Adrenal gland (tissue), 12 donors: ENCODE measurements around the gene RIPOR3. TPM values are rescaled to one million over a fixed set of nuclear protein-coding genes. Genes with fewer than 3 reads are reported as not detected.

Experiments used
- DNase-seq, 7 donors: peaks; one replicate each; pipeline ENCODE4 v3.0.0-alpha.2; 2019 to 2020
- H3K27ac ChIP-seq, 5 donors: fragments of 200-600 bp; sonication (generic) in 4 of 5; 1 replicate in 3 of 5; 2 replicates in 2 of 5; pipeline versions ENCODE4 v1.5.1 to v1.8.0; 2016 to 2020; ENCODE audit warnings: mild to moderate bottlenecking in 1 of 5
- H3K27me3 ChIP-seq: fragments of 200-600 bp; 2 replicates; pipeline ENCODE4 v1.8.0; 2021
- H3K36me3 ChIP-seq, 2 donors: fragments of 200-600 bp; replicated peaks in 1 of 2; 1 replicate in 1 of 2; 2 replicates in 1 of 2; pipeline versions ENCODE4 v1.5.1 to v1.8.0; 2018 to 2022
- H3K4me1 ChIP-seq, 2 donors: fragments of 200-600 bp; replicated peaks in 1 of 2; 1 replicate in 1 of 2; 2 replicates in 1 of 2; pipeline versions ENCODE4 v1.5.1 to v1.8.0; 2018 to 2021
- H3K4me3 ChIP-seq, 4 donors: fragments of 200-600 bp; sonication (generic) in 3 of 4; one replicate each; pipeline ENCODE4 v1.5.1; 2016 to 2018
- H3K9me3 ChIP-seq, 3 donors: fragments of 200-600 bp; sonication (generic) in 1 of 3; replicated peaks in 1 of 3; 1 replicate in 2 of 3; 2 replicates in 1 of 3; pipeline versions ENCODE4 v1.5.1 to v1.8.0; 2016 to 2021
- CTCF ChIP-seq, 6 experiments: fragments of 450-650 bp in 4 of 6; fragments of 200-600 bp in 2 of 6; sonication (generic) in 1 of 6; IDR thresholded peaks; 1 replicate in 5 of 6; 2 replicates in 1 of 6; pipeline versions ENCODE4 v1.5.1 to v1.8.0; 2016 to 2021; ENCODE audit warnings: antibody characterized with exemption in 6 of 6, mild to moderate bottlenecking in 2 of 6, moderate library complexity in 1 of 6
- POLR2A ChIP-seq, 2 donors: fragments of 450-650 bp; IDR thresholded peaks; one replicate each; pipeline ENCODE4 v1.6.1; 2017; ENCODE audit warnings: antibody characterized with exemption in 2 of 2, mild to moderate bottlenecking in 2 of 2, moderate library complexity in 1 of 2
- WGBS, 4 donors: extraction: QIAGEN DNeasy Blood & Tissue Kit in 2 of 4; methylation state at CpG; one replicate each; pipeline versions ENCODE4 v1.1.5 to v1.1.7; 2013 to 2017; 5-methylcytosine and 5-hydroxymethylcytosine counted together
- intact Hi-C, 2 donors: fragments of 100-400 bp; cut with DNase I; formaldehyde crosslinking; loops; one replicate each; pipeline versions ENCODE4 v1.14.1 to v1.15.0; 2022 to 2023
- polyA plus RNA-seq, 3 donors: library from polyadenylated mRNA; stranded (reverse); fragments of 200-250 nt in 2 of 3; fragments of 350-450 nt in 1 of 3; fragmentation: Illumina TruSeq in 1 of 3; extraction: RNeasy Lipid Tissue Mini Kit (QIAGEN cat#74804) in 1 of 3; gene quantifications; one replicate each; pipeline ENCODE4 v1.2.3, GENCODE V29; 2013 to 2014
- total RNA-seq, 9 donors: library from RNA; depleted of rRNA in 4 of 9; stranded (reverse); fragments of >200 nt in 4 of 9; fragments of 120-200 nt in 1 of 9; fragmentation: NEBNext Ultra II Directional in 1 of 9; extraction: Animal tissue kit (Norgen Biotek cat#: 25700) in 1 of 9; gene quantifications; one replicate each; pipeline versions ENCODE4 v1.1.0 to v1.2.4, GENCODE V29; 2013 to 2023
- donor health status: healthy with polysubstance abuse.
- donor health status: Bipolar disorder and iron deficiency.
- donor health status: DM: yes; HTN: yes; CAD: no.
- donor health status: DM: no; HTN: no; CAD: no.
- donor health status: DM: no; HTN: no; CAD: no.
- donor health status: DM: yes; HTN: yes; CAD: no.

RIPOR3 gene
- total and polyA plus RNA-seq, 12 donors = 3.4 to 135 (median 23.7) TPM

- H3K4me3 ChIP-seq = no peak overlapping the region
- DNase-seq = peak in 1 of 7 donors; percentile 30
- H3K27ac ChIP-seq = no peak overlapping the region
- no peaks in the 10 kb centered on the region for H3K27me3 ChIP-seq
- no peaks in the 10 kb centered on the region for H3K36me3 ChIP-seq
- TF ChIP-seq CTCF (IDR thresholded peaks at IDR 0.05) = no peak
- no peak for TF ChIP-seq POLR2A (IDR thresholded peaks at IDR 0.05)
- intact Hi-C loops = no loop called here
- H3K4me1 ChIP-seq = peaks cover 9 to 12% of the 10 kb centered on the region in 2 donors
- WGBS, 4 donors = 83 to 88% (median 87%) methylated on average over 9 of the region's 9 CpGs
- no peaks in the 10 kb centered on the region for H3K9me3 ChIP-seq
Measured at GRCh38 chr20:50723672-50724071, 32.3 kb upstream of the RIPOR3 start.

- no peaks in the 10 kb centered on the region for H3K9me3 ChIP-seq
- H3K27me3 ChIP-seq = no peaks in the 10 kb centered on the region
- peaks cover 9 to 12% of the 10 kb centered on the region in 2 donors for H3K4me1 ChIP-seq
- H3K27ac ChIP-seq = peak overlapping the region in 3 of 5 donors; percentile 0 to 42 (median 4)
- intact Hi-C loops = no loop called here
- peak in 1 of 7 donors; percentile 35 for DNase-seq
- 90 to 92% (median 91%) methylated on average over 9 to 10 of the region's 10 CpGs for WGBS, 4 donors
- no peaks in the 10 kb centered on the region for H3K36me3 ChIP-seq
- no peak overlapping the region for H3K4me3 ChIP-seq
- no peak for TF ChIP-seq CTCF (IDR thresholded peaks at IDR 0.05)
- no peak for TF ChIP-seq POLR2A (IDR thresholded peaks at IDR 0.05)
Measured at GRCh38 chr20:50722424-50723155, 31.2 kb upstream of the RIPOR3 start.

- no peaks in the 10 kb centered on the region for H3K27me3 ChIP-seq
- peak overlapping the region in 3 of 5 donors; percentile 0 to 42 (median 4) for H3K27ac ChIP-seq
- 66 to 72% (median 67%) methylated on average over 7 to 9 of the region's 9 CpGs for WGBS, 4 donors
Measured at GRCh38 chr20:50721881-50722281, 30.5 kb upstream of the RIPOR3 start.

GRCh38 chr20:50720582-50720981, 29.2 kb upstream of the RIPOR3 start:
- intact Hi-C loops = no loop called here
- Histone ChIP-seq H3K27me3 (no peaks in the 10 kb centered on the region), H3K9me3 (no peaks in the 10 kb centered on the region), H3K4me3 (no peak overlapping the region), H3K4me1 (peaks cover 9 to 12% of the 10 kb centered on the region in 2 donors), H3K36me3 (no peaks in the 10 kb centered on the region), H3K27ac (no peak overlapping the region)
- TF ChIP-seq POLR2A (IDR thresholded peaks at IDR 0.05) (no peak), CTCF (IDR thresholded peaks at IDR 0.05) (no peak)
- DNase-seq = no peak

More at GRCh38 chr20:50721881-50722281, 30.5 kb upstream of the RIPOR3 start:
- intact Hi-C loops = no loop called here
- Histone ChIP-seq H3K36me3 (no peaks in the 10 kb centered on the region), H3K9me3 (no peaks in the 10 kb centered on the region), H3K4me3 (no peak overlapping the region), H3K4me1 (peaks cover 9 to 12% of the 10 kb centered on the region in 2 donors)
- DNase-seq = peak in 4 of 7 donors; percentile 29 to 81 (median 52)
- TF ChIP-seq CTCF (IDR thresholded peaks at IDR 0.05) (no peak), POLR2A (IDR thresholded peaks at IDR 0.05) (no peak)
